Measurements from ENCODE around the gene FLT4. TPM values are rescaled to one million over a fixed set of nuclear protein-coding genes. Genes with fewer than 3 reads are reported as not detected.

FLT4 gene
- total RNA-seq, 1 donor from 2014 or later = 13.1 TPM

- H3K9me3 Mint-ChIP-seq = no peaks in the 10 kb centered on the region
- no peak overlapping the region for H3K4me3 Mint-ChIP-seq
- H3K4me1 Mint-ChIP-seq = no peaks in the 10 kb centered on the region
- TF ChIP-seq CTCF (conservative IDR thresholded peaks at IDR 0.05) = no peak
- no peak overlapping the region for H3K27ac Mint-ChIP-seq (ENCODE audit: unreplicated experiment)
- DNase-seq (ENCODE audit: low read depth, low spot score) = no peak
- peaks cover 24% of the 10 kb centered on the region for H3K27me3 Mint-ChIP-seq (ENCODE audit: low read depth)
- H3K36me3 Mint-ChIP-seq (ENCODE audit: low read depth) = no peaks in the 10 kb centered on the region
Observed at GRCh38 chr5:180639741-180640610, 9.4 kb downstream of the FLT4 start.

GRCh38 chr5:180639287-180639686 lies 10.1 kb downstream of the FLT4 start:
- no peak for TF ChIP-seq CTCF (conservative IDR thresholded peaks at IDR 0.05)
- Mint-ChIP-seq H3K4me3 (no peak overlapping the region), H3K27ac (ENCODE audit: unreplicated experiment) (no peak overlapping the region), H3K27me3 (ENCODE audit: low read depth) (peaks cover 20% of the 10 kb centered on the region), H3K9me3 (no peaks in the 10 kb centered on the region), H3K36me3 (ENCODE audit: low read depth) (no peaks in the 10 kb centered on the region), H3K4me1 (no peaks in the 10 kb centered on the region)
- DNase-seq (ENCODE audit: low read depth, low spot score) = no peak

- Mint-ChIP-seq H3K4me1 (no peaks in the 10 kb centered on the region), H3K36me3 (ENCODE audit: low read depth) (no peaks in the 10 kb centered on the region), H3K9me3 (peaks cover 2% of the 10 kb centered on the region), H3K27me3 (ENCODE audit: low read depth) (peaks cover 10% of the 10 kb centered on the region), H3K4me3 (no peak overlapping the region), H3K27ac (ENCODE audit: unreplicated experiment) (no peak overlapping the region)
- DNase-seq (ENCODE audit: low read depth, low spot score) = no peak
- TF ChIP-seq CTCF (conservative IDR thresholded peaks at IDR 0.05) = no peak
Observed at GRCh38 chr5:180637962-180638680, 11.3 kb downstream of the FLT4 start.

GRCh38 chr5:180636403-180637075 lies 12.9 kb downstream of the FLT4 start:
- Mint-ChIP-seq H3K27me3 (ENCODE audit: low read depth) (peaks cover 6% of the 10 kb centered on the region), H3K27ac (ENCODE audit: unreplicated experiment) (no peak overlapping the region), H3K4me1 (peaks cover 5% of the 10 kb centered on the region), H3K4me3 (no peak overlapping the region), H3K36me3 (ENCODE audit: low read depth) (no peaks in the 10 kb centered on the region), H3K9me3 (peaks cover 2% of the 10 kb centered on the region)
- no peak for DNase-seq (ENCODE audit: low read depth, low spot score)
- no peak for TF ChIP-seq CTCF (conservative IDR thresholded peaks at IDR 0.05)

- Mint-ChIP-seq H3K4me3 (no peak overlapping the region), H3K27me3 (ENCODE audit: low read depth) (peaks cover 6% of the 10 kb centered on the region), H3K36me3 (ENCODE audit: low read depth) (no peaks in the 10 kb centered on the region), H3K27ac (ENCODE audit: unreplicated experiment) (no peak overlapping the region), H3K4me1 (peaks cover 5% of the 10 kb centered on the region), H3K9me3 (peaks cover 2% of the 10 kb centered on the region)
- no peak for DNase-seq (ENCODE audit: low read depth, low spot score)
- no peak for TF ChIP-seq CTCF (conservative IDR thresholded peaks at IDR 0.05)
Observed at GRCh38 chr5:180636016-180636402, 13.4 kb downstream of the FLT4 start.
